Urothelium cell line (cell line): ENCODE results near the gene HFE.

Experiments used
- DNase-seq: peaks from one replicate; pipeline ENCODE4 v3.0.0; 2011; ENCODE audit warnings: low spot score, mixed read lengths
- FAIRE-seq: peaks from 2 replicates; lab custom pipeline; 2011; peaks lifted over from hg19 to GRCh38; lab: Jason Lieb, UNC

The HFE gene

GRCh38 chr6:26130581-26131249, 43.5 kb downstream of the HFE start:
- FAIRE-seq (no peak), DNase-seq (no peak)

- FAIRE-seq (no peak), DNase-seq (no peak)
Observed at GRCh38 chr6:26131618-26132017, 44.4 kb downstream of the HFE start.

- no peak for DNase-seq
- FAIRE-seq, result no peak
Observed at GRCh38 chr6:26133730-26134129, 46.5 kb downstream of the HFE start.

- no peak for FAIRE-seq
- no peak for DNase-seq
Observed at GRCh38 chr6:26136321-26136720, 49.1 kb downstream of the HFE start.

DNA sequence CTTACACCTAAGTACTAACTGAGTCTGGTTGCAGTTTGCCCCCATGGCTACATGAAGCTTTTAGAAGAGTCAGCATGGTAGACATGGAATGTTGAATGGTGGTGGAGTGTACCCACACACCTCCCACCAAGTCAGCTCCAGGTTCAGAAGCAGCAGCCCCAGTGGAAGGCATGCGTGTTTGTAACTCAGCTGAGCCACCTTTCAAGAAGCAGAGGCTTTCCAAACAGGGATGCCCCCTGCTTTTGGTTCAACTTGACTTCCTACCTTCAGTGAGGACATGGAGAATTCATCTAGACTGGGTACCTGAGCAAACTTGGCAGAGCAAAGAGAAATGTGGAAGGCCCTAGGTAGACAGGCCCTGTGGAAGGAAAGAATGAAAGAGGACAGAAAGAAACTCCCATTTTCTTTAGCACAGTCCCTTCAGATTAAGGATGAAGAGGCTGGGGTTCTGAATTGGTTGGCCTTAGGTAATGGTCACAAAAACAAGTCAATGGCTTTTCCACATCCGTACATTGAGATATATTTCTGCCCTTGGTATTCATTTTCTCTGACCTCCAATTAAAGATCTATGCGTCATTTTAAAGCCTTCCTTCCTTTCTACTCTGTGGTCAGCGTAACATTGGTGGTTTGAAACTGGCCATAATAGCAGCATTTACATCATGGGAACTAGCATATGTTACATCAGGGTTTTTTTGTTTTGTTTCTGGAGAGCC, 53.2 kb downstream of the HFE start:
- FAIRE-seq, result no peak

GRCh38 chr6:26140967-26141294, 53.7 kb downstream of the HFE start:
- FAIRE-seq (no peak), DNase-seq (no peak)

More for the DNA sequence above, 53.2 kb downstream of the HFE start:
- DNase-seq, result no peak

DNA sequence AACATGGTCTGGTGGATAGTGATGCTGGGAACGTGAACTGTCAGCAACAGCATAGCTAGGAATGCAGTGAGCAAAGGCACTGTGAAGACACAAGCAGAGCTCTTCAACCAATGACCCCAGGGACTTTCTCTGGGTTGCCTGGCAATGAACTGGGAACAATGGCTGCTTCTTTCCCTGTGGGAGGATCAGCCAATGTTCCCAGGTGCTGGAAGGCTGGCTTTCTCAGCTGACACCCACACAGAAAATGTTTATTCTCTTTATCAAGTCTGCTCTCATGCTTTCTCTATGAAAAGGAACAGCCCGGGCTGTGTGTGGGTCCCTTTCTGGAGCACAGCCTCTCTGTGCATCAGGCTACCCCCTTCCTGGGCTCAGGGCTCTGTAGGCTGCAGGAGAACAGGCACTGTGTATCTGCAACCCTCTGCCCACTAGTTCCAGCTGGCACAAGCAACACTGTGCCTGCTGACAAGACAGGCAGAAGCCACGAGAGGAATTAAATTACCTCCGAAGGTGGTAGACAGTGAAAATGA, 54.2 kb downstream of the HFE start:
- DNase-seq (no peak), FAIRE-seq (no peak)

DNA sequence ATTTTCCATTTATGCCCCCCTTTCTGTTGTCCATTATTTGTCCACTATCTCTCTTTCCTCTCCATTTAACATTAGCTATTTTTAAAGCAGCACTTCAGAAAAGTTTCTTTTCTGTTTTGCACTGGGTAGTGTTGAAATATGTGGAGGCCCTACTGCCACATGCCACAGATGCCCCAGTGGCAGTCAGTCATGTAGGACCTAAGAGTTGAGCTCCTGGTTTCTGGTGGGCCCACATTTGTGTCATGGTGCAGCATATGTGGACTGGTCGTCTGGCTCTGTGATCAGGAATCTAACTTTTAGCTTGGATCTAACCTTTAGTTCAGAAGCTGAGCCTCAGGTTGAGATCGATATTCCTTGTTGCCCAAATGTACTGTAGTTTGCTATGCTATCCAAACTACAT, 54.8 kb downstream of the HFE start:
- DNase-seq (no peak), FAIRE-seq (no peak)
